ENCODE results near the gene LRRC4C. TPM values are rescaled to one million over a fixed set of nuclear protein-coding genes. Genes with fewer than 3 reads are reported as not detected.

The LRRC4C gene
- polyA plus RNA-seq, 1 donor from 2014 or later, result 24.3 TPM

GRCh38 chr11:40294741-40295140, 1164.7 kb downstream of the LRRC4C start:
- no peak for TF ChIP-seq EP300 (conservative IDR thresholded peaks at IDR 0.05; ENCODE audit: poor library complexity, severe bottlenecking)
- no peak for TF ChIP-seq POLR2AphosphoS5 (IDR thresholded peaks at IDR 0.05)
- no peak for TF ChIP-seq CTCF (IDR thresholded peaks at IDR 0.05; ENCODE audit: poor library complexity, severe bottlenecking)
- no peak for TF ChIP-seq MXI1 (conservative IDR thresholded peaks at IDR 0.05; ENCODE audit: poor library complexity, severe bottlenecking)
- no peak for TF ChIP-seq RAD21 (conservative IDR thresholded peaks at IDR 0.05)
- TF ChIP-seq SMC3 (conservative IDR thresholded peaks at IDR 0.05; ENCODE audit: poor library complexity), result no peak
- no peak for TF ChIP-seq EZH2 (IDR thresholded peaks at IDR 0.05; ENCODE audit: borderline replicate concordance, insufficient read depth, low read length, poor library complexity, severe bottlenecking)
- no peak for TF ChIP-seq TAF1 (IDR thresholded peaks at IDR 0.05; ENCODE audit: low read depth)
- TF ChIP-seq REST (IDR thresholded peaks at IDR 0.05; ENCODE audit: borderline replicate concordance), result no peak
- Histone ChIP-seq H2AFZ (ENCODE audit: low read depth, low read length) (no peak overlapping the region), H3K9ac (ENCODE audit: low read length) (no peak overlapping the region), H3K36me3 (ENCODE audit: insufficient read depth, low read length) (no peaks in the 10 kb centered on the region), H3K9me3 (ENCODE audit: low read length) (no peaks in the 10 kb centered on the region), H4K20me1 (ENCODE audit: insufficient read depth) (no peaks in the 10 kb centered on the region), H3K79me2 (replicated peaks; ENCODE audit: insufficient read depth, low read length) (peaks cover 31% of the 10 kb centered on the region), H3K27ac (ENCODE audit: low read length) (no peak overlapping the region), H3K4me2 (ENCODE audit: low read length) (no peak overlapping the region), H3K27me3 (ENCODE audit: insufficient read depth, low read depth, low read length) (no peaks in the 10 kb centered on the region), H3K4me3 (ENCODE audit: low read length) (no peak overlapping the region), H3K9me2 (ENCODE audit: insufficient read depth, low read length) (no peaks in the 10 kb centered on the region), H3F3A (ENCODE audit: insufficient read depth, low read length, poor library complexity, severe bottlenecking) (peaks cover 4% of the 10 kb centered on the region)

- Histone ChIP-seq H3K27me3 (ENCODE audit: insufficient read depth, low read depth, low read length) (no peaks in the 10 kb centered on the region), H3F3A (ENCODE audit: insufficient read depth, low read length, poor library complexity, severe bottlenecking) (peaks cover 4% of the 10 kb centered on the region), H3K9ac (ENCODE audit: low read length) (no peak overlapping the region), H4K20me1 (ENCODE audit: insufficient read depth) (no peaks in the 10 kb centered on the region), H2AFZ (ENCODE audit: low read depth, low read length) (no peak overlapping the region), H3K4me2 (ENCODE audit: low read length) (no peak overlapping the region), H3K9me2 (ENCODE audit: insufficient read depth, low read length) (no peaks in the 10 kb centered on the region), H3K27ac (ENCODE audit: low read length) (no peak overlapping the region), H3K9me3 (ENCODE audit: low read length) (no peaks in the 10 kb centered on the region), H3K36me3 (ENCODE audit: insufficient read depth, low read length) (no peaks in the 10 kb centered on the region), H3K4me3 (ENCODE audit: low read length) (peak overlapping the region; percentile 78), H3K79me2 (replicated peaks; ENCODE audit: insufficient read depth, low read length) (peaks cover 35% of the 10 kb centered on the region)
- TF ChIP-seq SMC3 (conservative IDR thresholded peaks at IDR 0.05; ENCODE audit: poor library complexity), result peak; percentile 15
- no peak for TF ChIP-seq REST (IDR thresholded peaks at IDR 0.05; ENCODE audit: borderline replicate concordance)
Observed at GRCh38 chr11:40294349-40294735, 1165.1 kb downstream of the LRRC4C start.

Data from neural cell (in vitro differentiated cells).